ENCODE measurements around the gene CDH23.

Gene CDH23

DNA sequence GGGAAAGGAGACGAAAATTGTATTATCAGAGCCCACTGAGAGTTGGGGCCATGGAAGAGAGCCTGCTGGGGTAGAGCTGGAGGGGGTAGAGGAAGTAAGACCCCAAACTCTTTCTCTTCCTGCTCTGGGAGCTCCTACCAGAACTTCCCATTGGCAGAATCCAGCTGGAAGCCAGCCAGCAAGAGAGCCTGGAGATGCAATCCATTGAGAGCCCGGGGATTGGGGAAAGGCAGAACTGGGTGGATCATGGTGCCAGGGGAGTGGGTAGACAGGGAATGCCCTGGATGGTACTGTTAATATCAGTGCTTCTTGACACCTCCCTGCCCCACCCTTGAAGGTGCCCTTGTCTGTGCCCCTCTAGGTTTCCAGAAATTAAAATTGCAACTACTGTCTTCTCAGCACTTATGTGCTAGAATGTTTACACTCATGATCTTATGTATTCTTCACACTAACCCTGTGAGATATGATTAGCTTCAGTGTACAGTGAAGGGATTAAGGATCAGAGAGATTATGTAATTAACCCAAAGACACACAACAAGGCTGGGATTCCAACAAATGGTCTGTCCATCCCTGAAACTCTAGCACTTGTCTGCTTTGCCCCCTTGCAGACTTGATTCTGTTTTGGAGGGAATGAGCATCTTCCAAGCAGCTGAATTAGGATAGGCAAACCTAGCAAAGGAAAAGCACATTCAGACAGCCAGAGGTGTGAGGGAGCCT lies 168.7 kb downstream of the CDH23 start:
- no peak for DNase-seq (ENCODE audit: low spot score)

DNA sequence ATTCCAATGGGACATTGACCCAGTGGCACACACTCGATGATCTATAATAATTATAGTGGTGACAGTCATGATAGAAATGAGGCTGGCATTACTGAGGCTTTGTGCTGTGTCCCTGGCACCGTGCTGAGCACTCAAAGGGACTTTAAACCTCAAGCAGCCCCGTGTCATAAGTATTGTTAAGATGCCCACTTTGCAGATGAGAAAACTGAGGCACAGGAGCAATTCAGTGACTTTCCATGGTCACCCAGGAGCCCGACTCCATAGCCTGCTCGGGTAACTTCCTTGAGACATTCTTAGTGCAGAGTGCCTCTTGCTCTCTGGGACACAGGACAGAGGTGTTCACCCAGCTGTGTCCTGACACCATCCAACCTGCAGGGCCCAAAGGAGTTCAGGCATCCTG lies 170.3 kb downstream of the CDH23 start:
- no peak for DNase-seq (ENCODE audit: low spot score)

DNA sequence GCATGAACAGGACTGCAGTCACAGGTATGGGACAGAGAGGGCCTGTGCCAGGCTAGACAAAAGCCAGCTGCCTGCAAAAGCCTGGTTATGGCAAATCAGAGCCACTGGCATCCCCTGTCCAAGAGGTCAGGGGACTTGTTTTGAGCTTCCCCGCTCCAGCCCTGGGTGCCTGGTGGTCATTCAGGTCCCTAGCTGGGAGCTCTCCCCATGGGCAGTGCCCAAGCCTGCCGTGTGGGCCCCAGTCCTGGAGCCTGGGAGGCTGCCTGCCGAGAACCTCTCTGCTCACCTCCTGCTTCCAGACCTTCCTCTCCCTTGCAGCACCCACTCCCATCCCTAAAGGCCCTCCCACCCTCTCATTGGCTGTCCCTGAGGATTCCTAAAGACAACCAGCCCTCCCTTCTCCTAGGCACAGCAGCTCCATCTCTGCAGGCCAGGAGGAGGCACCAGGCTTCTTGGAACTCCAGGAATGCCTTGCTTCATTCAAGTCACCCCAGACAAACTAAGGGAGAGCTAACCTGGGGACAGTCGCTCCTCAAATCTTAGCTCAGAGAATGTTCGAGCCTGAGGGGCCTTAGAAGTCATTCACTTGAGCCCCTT lies 172.3 kb downstream of the CDH23 start:
- DNase-seq (ENCODE audit: low spot score): no peak

DNA sequence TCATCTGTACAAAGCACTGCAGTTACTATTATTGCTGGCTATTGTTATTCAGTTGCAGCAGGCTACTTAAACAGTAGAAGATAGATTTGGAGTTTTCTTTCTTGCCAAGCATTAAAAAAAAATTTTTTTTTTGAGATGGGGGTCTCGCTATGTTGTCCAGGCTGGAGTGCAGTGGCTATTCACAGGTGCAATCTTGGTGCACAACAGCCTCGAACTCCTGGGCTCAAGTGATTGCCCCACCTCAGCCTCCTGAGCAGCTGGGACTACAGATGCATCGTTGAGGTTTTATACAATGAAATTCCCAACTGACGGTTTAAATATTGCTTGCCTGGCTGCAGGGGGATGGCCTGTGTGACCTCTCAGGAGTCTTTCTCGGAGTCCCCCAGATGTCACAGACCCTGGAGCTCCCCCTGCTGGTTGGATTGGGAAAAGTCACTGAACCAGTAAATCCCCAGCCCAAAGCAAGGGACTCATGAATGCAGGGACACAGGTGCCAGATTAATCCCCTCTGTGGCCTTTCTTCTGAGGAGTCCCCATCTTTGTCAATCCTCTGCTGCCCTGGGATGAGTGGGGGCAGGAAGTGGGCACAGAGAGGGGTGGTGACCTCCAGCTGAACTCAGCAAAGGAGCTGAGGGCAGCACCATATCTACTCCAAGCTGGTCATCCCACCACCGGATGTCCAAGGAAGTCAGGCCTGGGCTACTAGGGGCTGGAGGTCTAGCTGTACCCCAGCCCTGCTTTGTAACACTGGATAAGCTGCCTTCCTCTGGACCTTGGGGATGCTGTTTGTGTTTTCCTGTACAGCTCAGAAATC lies 173.3 kb downstream of the CDH23 start:
- DNase-seq (ENCODE audit: low spot score): peak; percentile 53

DNA sequence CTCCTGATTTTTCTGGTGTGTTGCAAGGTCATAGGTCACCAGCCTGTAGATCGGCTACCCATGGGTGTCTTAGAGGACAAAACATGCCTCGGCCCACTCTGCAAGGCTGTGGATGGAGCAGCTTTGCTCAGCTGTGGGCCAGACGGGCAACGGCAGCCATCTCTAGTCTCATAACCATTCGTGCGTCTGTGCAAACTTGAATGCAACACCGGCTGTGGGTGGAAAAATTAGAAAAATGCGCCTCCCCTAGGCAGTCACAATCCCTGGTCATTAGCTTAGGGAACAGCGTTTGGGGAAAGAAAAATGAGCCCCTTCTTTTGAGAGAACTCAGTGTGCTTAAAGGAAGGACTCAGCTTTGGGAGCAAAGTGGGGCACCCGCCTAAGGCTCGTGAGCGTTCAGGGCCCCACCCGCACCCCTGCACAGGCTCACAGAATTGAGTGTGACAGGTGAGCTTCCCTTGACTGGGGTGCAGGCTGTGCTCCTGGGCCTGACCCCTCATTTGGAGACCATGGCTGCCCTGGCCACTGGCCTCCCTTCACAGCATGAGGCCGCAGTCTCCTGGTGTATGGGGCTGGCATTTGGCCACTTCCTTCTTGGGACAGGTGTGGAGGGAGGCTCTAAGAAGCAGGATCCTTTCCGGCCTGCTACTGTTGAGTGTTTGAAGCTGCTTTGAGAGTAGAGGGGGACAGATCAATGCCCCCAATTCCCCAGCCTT lies 174.9 kb downstream of the CDH23 start:
- no peak for DNase-seq (ENCODE audit: low spot score)

DNA sequence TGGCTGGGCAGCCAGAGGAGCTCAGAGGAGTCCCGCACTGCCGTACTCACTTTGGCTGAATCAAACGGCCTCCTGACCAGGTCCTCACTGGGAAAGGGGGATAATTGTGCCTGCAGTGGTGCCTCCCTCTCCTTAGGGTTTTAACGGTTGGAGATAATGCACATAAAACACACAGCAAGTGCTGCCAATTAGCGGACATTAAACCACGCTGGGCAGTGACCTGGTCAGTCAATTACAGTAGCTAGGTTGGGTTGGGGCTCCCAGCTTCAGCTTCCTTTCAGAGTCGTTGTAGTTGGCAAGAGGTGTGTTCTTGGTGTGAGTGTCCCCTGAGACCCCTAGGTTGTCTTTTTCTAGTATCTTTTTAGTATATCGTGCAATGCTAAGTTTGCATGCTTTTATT lies 176.2 kb downstream of the CDH23 start:
- DNase-seq (ENCODE audit: low spot score): no peak

DNA sequence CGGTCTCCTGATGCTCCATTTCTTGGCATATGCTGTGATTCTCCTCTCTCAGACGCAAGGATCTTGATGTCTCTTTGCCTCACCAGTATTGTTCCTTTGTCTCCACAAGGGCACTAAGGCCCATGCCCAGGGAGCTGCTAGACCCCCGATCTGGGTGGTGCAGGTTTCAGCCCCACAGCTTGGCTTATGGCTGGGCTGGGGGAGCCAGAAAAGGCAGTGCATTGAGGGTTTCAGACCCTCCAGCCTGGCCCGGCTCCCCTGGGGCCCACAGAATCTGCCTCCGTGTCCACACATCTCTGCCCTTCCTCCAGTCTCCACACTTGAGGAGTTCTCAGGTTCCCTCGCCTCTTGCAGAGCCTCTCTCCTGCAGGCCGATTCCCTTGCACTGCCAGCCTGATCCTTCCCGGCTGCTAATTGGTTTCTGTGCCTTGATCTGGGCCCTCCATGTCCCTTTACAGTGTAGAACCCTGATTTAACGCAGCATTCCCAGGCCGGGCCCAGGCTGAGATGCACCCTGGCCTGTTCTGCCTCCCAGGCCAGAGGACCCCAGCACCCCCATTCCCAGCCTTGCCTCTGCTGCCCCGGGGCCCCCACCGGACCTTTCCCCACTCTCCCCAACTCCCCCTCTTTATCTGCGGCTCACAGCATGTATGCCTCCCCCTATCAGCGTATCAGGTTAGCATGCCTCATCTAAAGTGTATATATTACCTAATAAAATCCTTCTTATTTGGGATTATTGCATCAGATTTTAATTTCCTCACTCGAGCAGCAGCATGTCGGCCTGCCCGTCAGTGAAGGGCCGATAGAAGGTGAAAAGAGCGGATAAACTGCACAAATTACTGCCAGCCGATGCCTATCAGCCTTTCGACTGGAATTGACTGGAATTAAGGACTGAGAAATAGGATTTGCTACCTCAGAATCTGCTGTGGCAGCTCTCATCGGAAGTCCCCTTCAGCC lies 177.1 kb downstream of the CDH23 start:
- DNase-seq (ENCODE audit: low spot score): no peak

DNA sequence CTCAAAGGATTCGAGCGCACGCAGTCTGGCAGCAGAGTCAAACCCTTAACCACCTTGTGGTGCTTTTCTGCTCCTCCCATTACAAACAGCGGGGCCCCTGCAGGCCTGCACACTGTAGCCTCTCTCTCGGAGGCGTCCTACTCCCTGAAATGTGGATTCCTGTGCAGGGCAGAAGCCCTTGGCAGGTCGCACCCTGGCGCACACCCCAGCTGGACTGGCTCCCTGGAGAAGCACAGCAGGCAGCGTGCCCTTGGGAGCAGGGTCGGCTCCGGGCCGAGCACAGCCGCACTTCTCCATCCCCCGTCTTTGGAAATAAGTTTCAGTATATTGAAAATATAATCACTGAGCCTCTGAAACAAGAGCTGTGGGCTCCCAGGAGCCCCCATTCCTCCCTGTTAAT lies 178.7 kb downstream of the CDH23 start:
- no peak for DNase-seq (ENCODE audit: low spot score)

DNA sequence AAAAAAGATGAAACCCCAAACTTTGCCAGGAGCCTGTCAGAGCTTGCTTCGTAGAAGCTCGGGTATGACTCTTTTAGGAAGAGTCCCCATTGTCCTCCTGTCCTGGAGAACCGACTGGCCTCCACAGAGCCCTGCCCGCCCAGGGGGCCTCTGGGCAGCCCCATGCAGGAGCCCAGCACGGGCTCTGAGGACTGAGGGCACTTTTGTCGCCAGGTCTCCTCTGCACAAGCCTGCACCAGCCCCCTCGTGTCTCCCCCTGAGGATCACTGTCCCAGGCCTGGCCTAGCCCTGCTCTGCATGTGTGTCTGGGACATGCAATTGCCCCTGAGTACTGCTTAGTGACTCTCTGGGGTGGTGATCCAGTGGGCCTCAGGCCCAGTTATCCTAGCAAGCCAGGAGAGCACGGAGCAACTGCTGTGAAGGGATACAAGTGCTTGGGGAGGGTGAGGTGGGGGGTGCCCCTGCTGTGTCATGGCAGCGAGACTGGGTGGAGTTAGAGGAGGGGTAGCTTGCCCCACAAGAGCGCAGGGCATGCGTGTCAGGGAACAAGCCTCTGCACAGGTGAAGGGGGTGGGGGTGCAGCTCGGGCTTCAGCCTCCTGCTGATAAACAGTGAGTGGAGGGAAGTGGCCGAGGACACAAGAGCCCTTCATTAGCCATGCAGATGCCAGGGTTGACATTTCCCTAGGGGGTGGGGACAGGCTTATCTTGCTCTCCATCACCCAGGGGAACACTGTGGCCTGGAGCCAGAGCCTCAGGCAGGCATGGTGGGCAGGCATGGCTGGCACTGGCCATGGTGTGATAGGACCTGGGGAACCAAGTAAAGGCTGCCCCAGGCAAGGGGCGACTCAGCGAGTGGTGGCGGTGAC lies 179.4 kb downstream of the CDH23 start:
- DNase-seq (ENCODE audit: low spot score): no peak

DNA sequence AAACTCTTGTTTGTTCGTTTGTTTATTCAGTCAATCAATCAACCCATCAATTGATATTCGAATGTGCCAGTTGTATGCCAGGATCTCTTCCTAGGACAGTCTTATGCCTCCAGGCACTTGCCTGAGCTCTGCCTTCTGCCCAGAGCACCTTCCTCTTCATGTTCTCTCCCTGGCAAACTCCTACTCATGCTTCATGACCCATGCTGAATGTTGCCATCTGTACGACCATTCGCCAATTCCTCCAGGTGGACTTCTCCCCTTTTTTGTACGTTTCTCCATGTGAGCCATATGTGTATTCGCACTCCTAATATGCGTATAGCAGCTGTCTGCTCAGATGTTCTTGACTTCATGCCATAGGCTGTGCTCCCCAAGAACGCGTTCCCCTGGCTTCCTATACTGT lies 180.1 kb downstream of the CDH23 start:
- no peak for DNase-seq (ENCODE audit: low spot score)

DNA sequence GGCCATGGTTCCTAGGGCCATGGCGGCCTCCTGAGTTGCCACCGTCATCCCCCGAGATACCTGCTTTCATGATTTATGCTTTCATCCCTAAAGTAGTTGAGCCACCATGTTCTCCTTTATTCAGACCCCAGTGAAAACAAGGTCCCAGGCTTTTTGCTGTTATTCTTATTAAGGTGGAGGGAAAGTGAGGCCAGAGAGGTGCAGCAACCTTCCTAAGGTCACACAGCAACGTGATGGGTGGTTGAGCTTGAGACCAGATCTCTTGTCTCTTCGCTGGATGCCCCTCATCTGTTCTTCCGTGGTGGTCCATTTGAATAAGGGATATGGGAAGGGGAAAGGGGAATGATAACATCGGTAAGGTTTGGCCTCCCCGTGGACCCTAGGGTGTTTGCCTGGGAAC lies 180.6 kb downstream of the CDH23 start:
- no peak for DNase-seq (ENCODE audit: low spot score)

DNA sequence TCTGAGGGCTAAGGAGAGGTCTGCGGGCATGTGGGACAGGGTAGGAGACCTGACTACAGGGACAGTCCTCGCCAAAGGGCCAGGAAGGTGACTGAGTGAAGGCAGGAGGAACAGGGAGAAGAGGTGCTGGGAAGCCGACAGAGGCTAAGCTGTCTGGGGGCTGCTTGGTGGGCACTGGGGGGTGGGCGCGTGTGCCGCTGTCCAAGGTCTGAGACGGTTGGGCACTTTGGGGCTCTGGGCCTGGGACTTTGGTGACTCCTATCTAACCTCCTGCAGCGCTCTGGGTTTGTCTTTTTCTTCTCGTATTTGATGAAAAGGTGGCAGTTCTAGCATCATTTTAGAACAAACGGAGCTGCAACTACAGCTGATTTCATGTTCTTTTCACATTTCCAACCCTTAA lies 181.3 kb downstream of the CDH23 start:
- no peak for DNase-seq (ENCODE audit: low spot score)

DNA sequence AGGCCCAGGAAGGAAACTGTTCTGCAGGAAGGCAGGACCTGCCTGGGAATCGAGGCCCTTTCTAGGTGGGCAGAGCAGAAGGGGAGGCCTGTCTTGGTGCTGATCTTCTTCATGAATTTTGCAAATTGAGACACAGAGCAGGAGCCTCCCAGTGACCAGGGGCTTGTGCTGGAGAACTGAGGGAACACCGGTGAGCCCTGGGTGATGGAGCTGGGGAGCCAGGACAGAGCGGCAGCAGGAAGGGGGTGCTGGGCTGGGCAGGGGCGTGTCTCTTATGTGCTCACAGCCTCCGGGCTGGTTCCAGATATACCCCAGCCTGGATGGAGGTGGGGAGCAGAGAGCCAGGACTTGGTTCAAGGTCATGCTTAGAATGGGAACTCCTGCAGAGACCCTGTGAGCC lies 182.9 kb downstream of the CDH23 start:
- DNase-seq (ENCODE audit: low spot score): no peak

DNA sequence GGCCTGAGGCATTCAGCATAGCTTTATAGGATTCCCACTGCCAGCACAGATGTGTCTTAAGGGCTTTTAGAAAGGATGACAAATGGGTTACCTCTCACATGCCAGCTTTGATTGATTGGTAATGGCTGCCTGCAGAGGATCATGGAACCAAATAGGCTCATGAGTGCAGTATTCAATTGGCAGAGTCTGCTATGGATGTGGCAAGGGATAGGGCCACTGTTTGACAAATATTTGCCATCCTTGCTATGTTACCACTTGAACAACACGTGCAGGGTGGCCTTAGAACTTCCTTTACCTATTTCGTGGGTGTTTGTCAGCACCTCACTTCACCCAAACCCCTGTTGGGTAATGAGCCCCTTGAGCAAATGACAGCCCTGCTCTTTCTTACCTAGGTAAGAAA lies 183.7 kb downstream of the CDH23 start:
- no peak for DNase-seq (ENCODE audit: low spot score)

DNA sequence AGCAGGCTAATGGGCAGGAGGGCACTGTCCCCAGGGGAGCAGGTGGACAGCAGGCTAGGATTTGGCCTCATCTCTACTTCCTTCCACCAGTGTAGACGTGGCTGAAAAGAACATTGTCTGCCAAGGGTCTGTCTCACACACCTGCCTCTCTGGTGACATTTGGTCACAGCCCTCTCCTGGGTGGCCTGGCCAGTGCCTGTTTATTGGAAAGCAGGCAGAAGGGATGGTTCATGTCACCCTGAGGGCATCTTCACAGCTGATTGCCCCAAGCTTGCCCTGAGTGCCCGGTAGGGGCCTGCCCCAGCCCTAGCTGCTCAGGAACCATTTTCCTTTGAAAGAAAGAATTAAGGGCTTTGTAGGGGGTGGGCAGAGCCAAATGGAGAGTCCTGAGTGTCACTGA lies 184.2 kb downstream of the CDH23 start:
- DNase-seq (ENCODE audit: low spot score): no peak

DNA sequence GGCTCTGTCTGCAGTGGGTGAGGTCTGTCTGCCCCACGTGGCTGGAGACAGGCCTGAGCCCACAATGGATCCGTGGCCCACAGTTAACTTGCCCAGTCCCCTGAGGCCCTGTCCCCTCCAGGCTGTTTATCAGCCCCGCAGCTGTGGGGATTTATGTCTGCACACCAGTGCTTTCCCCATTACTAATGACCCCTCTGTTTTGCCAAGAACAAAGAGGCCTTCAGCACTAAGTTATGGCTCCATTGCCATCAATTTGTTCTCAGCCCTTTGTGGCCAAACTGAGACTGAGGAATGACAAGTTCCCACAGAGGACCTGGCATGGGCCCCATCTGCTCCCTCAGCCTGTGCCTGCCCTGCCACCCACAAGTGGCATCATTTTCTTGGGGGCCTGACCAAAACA lies 184.7 kb downstream of the CDH23 start:
- DNase-seq (ENCODE audit: low spot score): no peak

DNA sequence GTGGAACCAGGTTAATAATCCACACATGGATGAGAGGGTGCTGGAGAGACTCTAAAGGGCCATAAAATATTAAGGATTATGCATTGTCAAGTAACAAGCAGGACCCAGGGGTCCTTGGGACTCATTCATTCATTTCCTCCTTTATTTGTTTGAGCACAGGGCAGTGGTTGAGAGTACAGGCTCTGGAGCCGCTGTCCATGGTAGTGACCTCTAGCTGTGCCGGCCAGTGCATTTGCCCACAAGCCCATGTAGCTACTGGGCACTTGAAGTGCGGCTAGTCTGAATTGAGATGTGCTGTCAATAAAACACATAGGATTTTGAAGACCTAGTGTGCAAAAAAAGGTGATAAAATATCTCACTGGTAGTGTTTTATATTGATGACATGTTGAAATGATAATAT lies 185.3 kb downstream of the CDH23 start:
- peak; percentile 25 for DNase-seq (ENCODE audit: low spot score)

DNA sequence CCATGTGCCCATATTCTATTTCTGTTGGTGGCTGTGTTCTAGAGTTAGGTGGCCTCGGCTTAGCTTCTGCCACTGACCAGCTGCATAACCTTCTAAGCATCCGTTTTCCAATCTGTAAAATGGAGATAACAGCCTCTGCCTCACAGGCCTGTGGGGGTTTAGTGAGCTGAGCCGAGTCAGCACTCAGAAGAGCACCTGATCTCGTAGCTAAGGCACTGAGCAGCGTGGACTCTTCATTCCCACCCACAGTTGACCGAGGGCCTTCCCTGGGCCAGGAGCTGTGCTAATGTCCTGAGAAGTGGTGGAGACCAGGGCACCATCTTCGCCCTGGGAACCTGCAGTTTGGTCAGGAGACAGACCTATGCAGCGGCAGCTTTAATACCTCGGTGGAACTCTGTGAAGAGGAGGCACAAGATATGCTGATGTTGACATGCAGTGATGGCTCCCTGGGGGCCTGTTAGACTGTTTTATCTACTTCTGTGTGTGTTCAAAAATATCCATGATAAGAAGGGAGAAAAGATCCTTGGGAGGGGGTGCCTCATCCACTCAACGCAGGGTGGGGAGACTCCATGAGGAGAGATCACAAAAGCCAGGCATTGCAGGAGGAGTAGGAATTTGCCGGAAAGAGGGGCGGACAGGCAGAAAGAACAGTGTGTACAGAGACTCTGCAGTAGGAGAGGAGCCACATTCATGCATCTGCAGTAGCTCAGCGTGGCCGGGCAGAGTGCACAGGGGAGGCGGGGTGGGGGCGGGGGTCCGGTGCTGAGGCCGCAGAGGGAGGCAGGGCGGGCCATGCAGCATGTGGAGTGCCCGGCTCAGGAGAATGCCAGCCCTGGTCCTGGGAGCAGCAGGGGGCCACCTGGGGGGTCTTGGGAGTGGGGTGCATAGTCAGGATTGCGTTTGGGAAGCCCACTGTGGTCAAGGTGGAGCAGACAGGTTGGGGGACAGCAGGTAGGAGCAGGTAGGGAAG lies 186.1 kb downstream of the CDH23 start:
- no peak for DNase-seq (ENCODE audit: low spot score)

DNA sequence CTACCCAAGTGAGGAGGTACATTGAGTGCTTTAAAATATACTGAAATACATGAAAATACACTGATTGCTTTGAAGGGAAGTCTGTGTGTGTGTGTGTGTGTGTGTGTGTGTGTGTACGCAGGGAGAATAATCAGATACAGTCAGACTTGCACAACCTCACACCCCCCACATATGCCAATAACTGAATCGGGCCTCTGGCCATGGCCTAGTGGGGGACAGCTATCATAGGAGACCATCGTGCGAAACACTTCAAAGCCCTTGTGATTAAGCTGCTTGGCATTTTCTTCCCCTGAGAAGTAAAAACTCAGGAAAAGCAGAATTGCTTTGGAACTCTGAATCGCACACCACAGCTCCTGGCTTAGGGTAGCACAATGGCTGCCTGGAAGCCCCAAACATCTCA lies 187.7 kb downstream of the CDH23 start:
- no peak for DNase-seq (ENCODE audit: low spot score)

Measured in kidney tubule cell (primary cell).